ENCODE measurements around the gene ZNF823. TPM values are rescaled to one million over a fixed set of nuclear protein-coding genes. Genes with fewer than 3 reads are reported as not detected.

ZNF823 gene
- total RNA-seq (2012; rRNA removed) (9.2 and 9.3 TPM in 2 replicates), polyA plus RNA-seq (2012; rRNA removed) (1.8 and 2.2 TPM in 2 replicates), Bru-seq, nascent RNA (percentile 57 among the genes with signal in this experiment), BruChase-seq, experiment 1, labeled RNA remaining after a 6-hour chase (percentile 74 among the genes with signal in this experiment), BruChase-seq, experiment 2, labeled RNA remaining after a 2-hour chase (percentile 63 among the genes with signal in this experiment)
- 0.19 and 0.34 TPM in 2 replicates for polyA plus RNA-seq (2012; cell fraction: cytosol; rRNA removed)
- polyA plus RNA-seq (2012; cell fraction: nucleus; rRNA removed; ENCODE audit: low replicate concordance), result 0.58 and 4.0 TPM in 2 replicates
- long read RNA-seq, transcript ZNF823-201 (4 exons, 2,423 nt), result major isoform, 5 of 9 reads
- long read RNA-seq, partial matches to known transcripts, result 0 of 9 reads
- long read RNA-seq, other reads (novel, unspliced or antisense), result 4 of 9 reads

- peak within 1 kb of the TSS; percentile 62 for H2BK5ac ChIP-seq (ENCODE audit: low read depth, low read length, poor library complexity, severe bottlenecking)
- peak; percentile 96 for ATAC-seq (ENCODE audit: low read depth)
- no peaks in the 10 kb centered on the region for H3K36me3 ChIP-seq (ENCODE audit: control insufficient read depth, insufficient read depth, low read length)
- 1% methylated on average over 17 of the region's 35 CpGs; no CpG with 5 or more reads in 1 of the 2 experiments for WGBS, 2 experiments (ENCODE audit: extremely low coverage in 2 of 2, insufficient read length in 1 of 2)
- DNase-seq, result peak; percentile 97
- H3K4me2 ChIP-seq (ENCODE audit: low read depth, low read length), result peak within 1 kb of the TSS; percentile 87
- intact Hi-C loops (cut with micrococcal nuclease), result no loop called here
- H3K4ac ChIP-seq (ENCODE audit: low read depth, low read length), result peak within 1 kb of the TSS; percentile 71
- no peak within 1 kb of the TSS; the same call in 2 of the 3 replicates for H2BK15ac ChIP-seq (ENCODE audit: low read depth, low read length)
- peak within 1 kb of the TSS; percentile 41; the same call in 1 of the 2 replicates for H2AK5ac ChIP-seq (ENCODE audit: low read depth, low read length)
- H3K79me1 ChIP-seq (ENCODE audit: low read depth in 1 of 2, low read length in 2 of 2), result peaks cover 0 to 27% of the 10 kb centered on the region in 2 experiments; a peak in 3 of 4 replicates
- peak within 1 kb of the TSS; percentile 92 for H4K5ac ChIP-seq (ENCODE audit: low read depth, low read length)
- H3K4me3 ChIP-seq (ENCODE audit: insufficient read depth, low read depth, low read length), result peak within 1 kb of the TSS; percentile 66
- BruUV-seq (replicated peaks), result no TSS peak
- peak within 1 kb of the TSS; percentile 97 for H2AFZ ChIP-seq (replicated peaks; ENCODE audit: low read length, poor library complexity)
- peak within 1 kb of the TSS; percentile 79 for H3K23ac ChIP-seq (ENCODE audit: low read depth, low read length)
- peaks cover 7% of the 10 kb centered on the region for H3K4me1 ChIP-seq (ENCODE audit: control insufficient read depth, insufficient read depth, low read length)
- peak within 1 kb of the TSS; percentile 81 for H3K14ac ChIP-seq (replicated peaks; ENCODE audit: low read depth, low read length)
- peak within 1 kb of the TSS; percentile 91 for H2AK9ac ChIP-seq (replicated peaks; ENCODE audit: low read depth, low read length, poor library complexity)
- in situ Hi-C loops (cut with MboI; ENCODE audit: low sequenced_read_pairs), result no loop called here
- H4K91ac ChIP-seq (ENCODE audit: insufficient read depth, low read depth, low read length), result peak within 1 kb of the TSS; percentile 83
- peaks cover 2% of the 10 kb centered on the region; the same call in 1 of the 2 replicates for H3K9me1 ChIP-seq (ENCODE audit: insufficient read depth, low read length)
- CTCF ChIA-PET, result interaction anchor here (1.0 kb wide), 1 partner anchor 39 kb away, joined by 3 read pairs; no protein-coding TSS in a partner anchor
- peak within 1 kb of the TSS; percentile 26; the same call in 1 of the 2 replicates for H2BK120ac ChIP-seq (ENCODE audit: low read depth, low read length)
- H3K56ac ChIP-seq (ENCODE audit: extremely low read depth, insufficient read depth, low read length), result 0 out of 2 replicates have a peak within 1 kb of the TSS, but pooled peaks have one; percentile 59
- POLR2A ChIA-PET (ENCODE audit: unreplicated experiment), result no interaction called here
- peak within 1 kb of the TSS; percentile 93 to 95 for H4K8ac ChIP-seq (ENCODE audit: low read depth in 2 of 2, low read length in 2 of 2)
- H3K27ac ChIP-seq (ENCODE audit: insufficient read depth, low read length), result peak within 1 kb of the TSS; percentile 89
- no peaks in the 10 kb centered on the region for H3K27me3 ChIP-seq (ENCODE audit: control insufficient read depth, insufficient read depth, low read length)
- H3K9me3 ChIP-seq (ENCODE audit: control insufficient read depth, insufficient read depth, low read length), result no peaks in the 10 kb centered on the region
- dilution Hi-C loops (cut with HindIII; ENCODE audit: low sequenced_read_pairs, unreplicated experiment), result no loop called here
- no peak within 1 kb of the TSS for H2BK20ac ChIP-seq (ENCODE audit: low read depth, low read length)
- H4K20me1 ChIP-seq (ENCODE audit: insufficient read depth, low read length), result no peaks in the 10 kb centered on the region
- H3K18ac ChIP-seq (ENCODE audit: low read depth, low read length), result peak within 1 kb of the TSS; percentile 62; the same call in 1 of the 2 replicates
- H3K9ac ChIP-seq (ENCODE audit: low read depth, low read length), result peak within 1 kb of the TSS; percentile 75
- TF ChIP-seq RFX5 (IDR thresholded peaks at IDR 0.05; ENCODE audit: low read depth, low read length), result no peak
- no peak for TF ChIP-seq USF2 (IDR thresholded peaks at IDR 0.05; ENCODE audit: low read depth, low read length)
- peak; percentile 66; the same call in 1 of the 2 replicates for TF ChIP-seq BHLHE40 (IDR thresholded peaks at IDR 0.05; ENCODE audit: low read depth, low read length)
- TF ChIP-seq FOS (IDR thresholded peaks at IDR 0.05; ENCODE audit: low read depth, low read length), result 0 out of 2 replicates have a peak, but pooled peaks have one; percentile 8
- no peak for TF ChIP-seq CEBPB (IDR thresholded peaks at IDR 0.05; ENCODE audit: low read depth, low read length)
- TF ChIP-seq MAFK (IDR thresholded peaks at IDR 0.05; ENCODE audit: low read depth, low read length), result no peak
- TF ChIP-seq SMC3 (IDR thresholded peaks at IDR 0.05; ENCODE audit: low read depth, low read length), result no peak
- TF ChIP-seq RCOR1 (IDR thresholded peaks at IDR 0.05; ENCODE audit: insufficient replicate concordance, low read length), result no peak
- TF ChIP-seq CTCF (conservative IDR thresholded peaks at IDR 0.05; ENCODE audit: low read depth, low read length), result no peak
- no peak; the same call in 1 of the 2 replicates for TF ChIP-seq POLR2A (IDR thresholded peaks at IDR 0.05; ENCODE audit: low read depth, low read length)
- no peak for TF ChIP-seq RAD21 (IDR thresholded peaks at IDR 0.05; ENCODE audit: low read length)
- TF ChIP-seq NFE2L2 (IDR thresholded peaks at IDR 0.05; ENCODE audit: low read depth, low read length), result no peak
- peak; percentile 85 for TF ChIP-seq MXI1 (IDR thresholded peaks at IDR 0.05; ENCODE audit: borderline replicate concordance, low read depth, low read length)
Measured at GRCh38 chr19:11738746-11739620, at the start of gene ZNF823. TSS of gene ZNF823 (minus strand) at chr19:11738946. CDS start at chr19:11738819, 127 bp downstream.
